Testis (tissue), 3 donors: ENCODE data around the gene PPP2R1B. TPM values are rescaled to one million over a fixed set of nuclear protein-coding genes. Genes with fewer than 3 reads are reported as not detected.
A peak's percentile ranks its signal among the peaks of the same experiment; 100 is the strongest.

ENCODE experiments used
- DNase-seq: peaks from one replicate; pipeline ENCODE4 v3.0.0-alpha.2; 2019
- H3K27ac ChIP-seq, 2 donors: fragments of 200-600 bp; sonication (generic); one replicate each; pipeline ENCODE4 v1.5.1; 2019
- H3K27me3 ChIP-seq: fragments of 200-600 bp; sonication (generic); one replicate; pipeline ENCODE4 v1.5.1; 2019
- H3K36me3 ChIP-seq: fragments of 200-600 bp; sonication (generic); one replicate; pipeline ENCODE4 v1.5.1; 2017; ENCODE audit warnings: low read depth; ENCODE audit errors: missing control alignments
- H3K4me1 ChIP-seq: fragments of 200-600 bp; sonication (generic); one replicate; pipeline ENCODE4 v1.5.1; 2019
- H3K4me3 ChIP-seq, 2 donors: fragments of 200-600 bp; sonication (generic); one replicate each; pipeline ENCODE4 v1.5.1; 2017 to 2019
- H3K9me3 ChIP-seq: fragments of 200-600 bp; sonication (generic); one replicate; pipeline ENCODE4 v1.5.1; 2017
- POLR2A ChIP-seq: fragments of 450-650 bp; IDR thresholded peaks from one replicate; pipeline ENCODE4 v1.6.1; 2017; ENCODE audit warnings: antibody characterized with exemption, mild to moderate bottlenecking, moderate library complexity
- WGBS, 2 donors: methylation state at CpG; one replicate each; pipeline ENCODE4 v1.1.5; 2018; 5-methylcytosine and 5-hydroxymethylcytosine counted together
- intact Hi-C: fragments of 100-400 bp; cut with DNase I; formaldehyde crosslinking; loops from one replicate; pipeline ENCODE4 v1.15.1; 2023; ENCODE audit warnings: low total_unique reads
- polyA plus RNA-seq: library from polyadenylated mRNA; stranded (reverse); fragments of 350-450 nt; fragmentation: Illumina TruSeq; extraction: RNeasy Lipid Tissue Mini Kit (QIAGEN cat#74804); gene quantifications from one replicate; pipeline ENCODE4 v1.2.3, GENCODE V29; 2014; ENCODE audit warnings: low read depth, low replicate concordance; ENCODE audit not compliant: insufficient read depth
- total RNA-seq, 2 donors: library from RNA; depleted of rRNA; stranded (reverse); fragments of >200 nt; gene quantifications; one replicate each; pipeline ENCODE4 v1.2.3, GENCODE V29; 2016
- TF ChIP-seq, protein P1 (sequence below), 3 experiments: fragments of 450-650 bp in 2 of 3; fragments of 200-600 bp in 1 of 3; sonication (generic) in 1 of 3; IDR thresholded peaks; one replicate each; pipeline ENCODE4 v1.5.1; 2016 to 2019; ENCODE audit warnings: antibody characterized with exemption in 3 of 3, mild to moderate bottlenecking in 2 of 3, moderate library complexity in 1 of 3

PPP2R1B gene
- total and polyA plus RNA-seq, 3 donors from 2014 or later = 67.2 to 115 (median 75.8) TPM

DNA sequence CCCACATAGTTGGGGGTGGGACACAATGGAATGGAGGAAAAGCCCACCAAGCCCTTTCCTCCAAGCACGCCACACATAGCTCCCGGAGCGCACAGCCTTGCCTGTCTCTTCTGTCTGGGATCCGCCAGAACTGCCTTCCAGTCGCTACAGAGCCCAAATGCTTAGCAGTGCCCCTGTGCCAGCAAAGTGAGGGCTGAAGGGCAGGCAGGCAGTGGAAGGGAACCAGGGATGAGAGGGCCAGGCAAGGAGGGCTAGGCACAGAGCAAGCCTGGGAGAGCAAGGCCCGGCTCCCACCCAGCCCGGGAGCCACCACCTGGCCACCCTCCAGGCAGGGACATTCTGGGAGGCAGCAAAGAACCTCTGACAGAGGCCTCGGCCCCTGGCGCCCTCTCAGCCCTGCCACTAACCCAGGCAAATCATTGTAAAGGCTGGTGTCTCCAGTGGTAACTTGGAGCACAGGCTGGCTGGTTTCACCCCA is 32.5 kb downstream of the PPP2R1B start:
- TF ChIP-seq POLR2A = no peak
- TF ChIP-seq, protein P1, sequence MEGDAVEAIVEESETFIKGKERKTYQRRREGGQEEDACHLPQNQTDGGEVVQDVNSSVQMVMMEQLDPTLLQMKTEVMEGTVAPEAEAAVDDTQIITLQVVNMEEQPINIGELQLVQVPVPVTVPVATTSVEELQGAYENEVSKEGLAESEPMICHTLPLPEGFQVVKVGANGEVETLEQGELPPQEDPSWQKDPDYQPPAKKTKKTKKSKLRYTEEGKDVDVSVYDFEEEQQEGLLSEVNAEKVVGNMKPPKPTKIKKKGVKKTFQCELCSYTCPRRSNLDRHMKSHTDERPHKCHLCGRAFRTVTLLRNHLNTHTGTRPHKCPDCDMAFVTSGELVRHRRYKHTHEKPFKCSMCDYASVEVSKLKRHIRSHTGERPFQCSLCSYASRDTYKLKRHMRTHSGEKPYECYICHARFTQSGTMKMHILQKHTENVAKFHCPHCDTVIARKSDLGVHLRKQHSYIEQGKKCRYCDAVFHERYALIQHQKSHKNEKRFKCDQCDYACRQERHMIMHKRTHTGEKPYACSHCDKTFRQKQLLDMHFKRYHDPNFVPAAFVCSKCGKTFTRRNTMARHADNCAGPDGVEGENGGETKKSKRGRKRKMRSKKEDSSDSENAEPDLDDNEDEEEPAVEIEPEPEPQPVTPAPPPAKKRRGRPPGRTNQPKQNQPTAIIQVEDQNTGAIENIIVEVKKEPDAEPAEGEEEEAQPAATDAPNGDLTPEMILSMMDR (IDR thresholded peaks at IDR 0.05) = no peak
- Histone ChIP-seq H3K4me3 (no peak overlapping the region), H3K9me3 (no peaks in the 10 kb centered on the region), H3K27ac (peak overlapping the region; percentile 57 to 89), H3K27me3 (no peaks in the 10 kb centered on the region), H3K36me3 (no peaks in the 10 kb centered on the region), H3K4me1 (peaks cover 69% of the 10 kb centered on the region)
- no peak for DNase-seq
- 54 to 62% methylated on average over 2 to 8 of the region's 9 CpGs for WGBS, 2 donors
- intact Hi-C loops = no loop called here

GRCh38 chr11:111733016-111733415 is 33.2 kb downstream of the PPP2R1B start:
- 40 to 70% methylated on average over 6 to 7 of the region's 7 CpGs for WGBS, 2 donors
- no peak for DNase-seq

GRCh38 chr11:111731821-111732220 is 34.4 kb downstream of the PPP2R1B start:
- intact Hi-C loops = no loop called here
- peak overlapping the region; percentile 39 to 89 for H3K27ac ChIP-seq
- peaks cover 52% of the 10 kb centered on the region for H3K4me1 ChIP-seq
- 64 to 73% methylated on average over 4 to 5 of the region's 5 CpGs for WGBS, 2 donors
- H3K27me3 ChIP-seq = no peaks in the 10 kb centered on the region
- H3K36me3 ChIP-seq = no peaks in the 10 kb centered on the region
- no peaks in the 10 kb centered on the region for H3K9me3 ChIP-seq
- no peak overlapping the region for H3K4me3 ChIP-seq
- DNase-seq = no peak
- TF ChIP-seq, protein P1 (IDR thresholded peaks at IDR 0.05) = no peak
- TF ChIP-seq POLR2A = no peak

More at GRCh38 chr11:111733016-111733415, 33.2 kb downstream of the PPP2R1B start:
- no peak for TF ChIP-seq POLR2A
- TF ChIP-seq, protein P1 (IDR thresholded peaks at IDR 0.05) = no peak
- Histone ChIP-seq H3K9me3 (no peaks in the 10 kb centered on the region), H3K4me1 (peaks cover 64% of the 10 kb centered on the region), H3K27me3 (no peaks in the 10 kb centered on the region), H3K36me3 (no peaks in the 10 kb centered on the region), H3K27ac (peak overlapping the region; percentile 57 to 89), H3K4me3 (no peak overlapping the region)
- intact Hi-C loops = no loop called here

- peaks cover 45% of the 10 kb centered on the region for H3K4me1 ChIP-seq
- TF ChIP-seq, protein P1 (IDR thresholded peaks at IDR 0.05) = no peak
- no peak for TF ChIP-seq POLR2A
- peak overlapping the region; percentile 39 to 89 for H3K27ac ChIP-seq
- DNase-seq = no peak
- H3K27me3 ChIP-seq = no peaks in the 10 kb centered on the region
- WGBS, 2 donors = 72 to 74% methylated on average over 18 to 22 of the region's 22 CpGs
- H3K4me3 ChIP-seq = no peak overlapping the region
- no peaks in the 10 kb centered on the region for H3K36me3 ChIP-seq
- intact Hi-C loops = no loop called here
- H3K9me3 ChIP-seq = no peaks in the 10 kb centered on the region
Measured at GRCh38 chr11:111730871-111731591, 35.2 kb downstream of the PPP2R1B start.
